SJCRH30 (cell line): ENCODE data around the gene CD81. TPM values are rescaled to one million over a fixed set of nuclear protein-coding genes. Genes with fewer than 3 reads are reported as not detected.

Source experiments
- DNase-seq, 2 experiments: peaks; one replicate each; pipeline ENCODE4 v3.0.0-alpha.2; 2015 to 2020
- H3K27ac ChIP-seq: fragments of 250-450 bp; sonication (Bioruptor Pico); 2 replicates; pipeline ENCODE4 v1.5.1; 2020; ENCODE audit warnings: mild to moderate bottlenecking, moderate library complexity
- H3K27me3 ChIP-seq: fragments of 250-450 bp; sonication (Bioruptor Pico); 2 replicates; pipeline ENCODE4 v1.5.1; 2020; ENCODE audit warnings: mild to moderate bottlenecking, moderate library complexity
- H3K36me3 ChIP-seq: fragments of 250-450 bp; sonication (Bioruptor Pico); 2 replicates; pipeline ENCODE4 v1.5.1; 2020; ENCODE audit warnings: mild to moderate bottlenecking, moderate library complexity
- H3K4me1 ChIP-seq: fragments of 250-450 bp; sonication (Bioruptor Pico); 2 replicates; pipeline ENCODE4 v1.5.1; 2020; ENCODE audit warnings: mild to moderate bottlenecking, moderate library complexity
- H3K4me3 ChIP-seq: fragments of 250-450 bp; sonication (Bioruptor Pico); 2 replicates; pipeline ENCODE4 v1.5.1; 2020; ENCODE audit warnings: mild to moderate bottlenecking, moderate library complexity
- H3K9me3 ChIP-seq: fragments of 250-450 bp; sonication (Bioruptor Pico); replicated peaks from 2 replicates; pipeline ENCODE4 v1.5.1; 2020; ENCODE audit warnings: mild to moderate bottlenecking, moderate library complexity
- total RNA-seq: library from RNA; depleted of rRNA; stranded (reverse); fragments of >200 nt; shearing (Covaris generic); gene quantifications from 2 replicates; pipeline ENCODE4 v1.2.3, GENCODE V29; 2014

The CD81 gene
- total RNA-seq, 1 experiment from 2014 or later = 95.3 TPM

GRCh38 chr11:2395856-2396255 is 18.7 kb downstream of the CD81 start:
- H3K36me3 ChIP-seq = no peaks in the 10 kb centered on the region; the same call in 1 of the 2 replicates
- H3K4me3 ChIP-seq = no peak overlapping the region
- H3K9me3 ChIP-seq = no peaks in the 10 kb centered on the region
- H3K27ac ChIP-seq = no peak overlapping the region
- DNase-seq = no peak
- no peaks in the 10 kb centered on the region for H3K27me3 ChIP-seq
- H3K4me1 ChIP-seq = peaks cover 3% of the 10 kb centered on the region; the same call in 1 of the 2 replicates

GRCh38 chr11:2396471-2396870 is 19.4 kb downstream of the CD81 start:
- Histone ChIP-seq H3K27ac (no peak overlapping the region), H3K27me3 (no peaks in the 10 kb centered on the region), H3K9me3 (no peaks in the 10 kb centered on the region), H3K4me1 (peaks cover 3% of the 10 kb centered on the region; the same call in 1 of the 2 replicates), H3K4me3 (no peak overlapping the region), H3K36me3 (no peaks in the 10 kb centered on the region; the same call in 1 of the 2 replicates)
- DNase-seq = no peak

- H3K27me3 ChIP-seq = no peaks in the 10 kb centered on the region
- no peaks in the 10 kb centered on the region for H3K9me3 ChIP-seq
- no peak overlapping the region for H3K27ac ChIP-seq
- DNase-seq = no peak
- peaks cover 3% of the 10 kb centered on the region; the same call in 1 of the 2 replicates for H3K4me1 ChIP-seq
- H3K36me3 ChIP-seq = no peaks in the 10 kb centered on the region; the same call in 1 of the 2 replicates
- H3K4me3 ChIP-seq = no peak overlapping the region
Observed at GRCh38 chr11:2397005-2397404, 19.9 kb downstream of the CD81 start.

- H3K4me1 ChIP-seq = peaks cover 3% of the 10 kb centered on the region; the same call in 1 of the 2 replicates
- DNase-seq = no peak
- no peak overlapping the region for H3K27ac ChIP-seq
- H3K9me3 ChIP-seq = no peaks in the 10 kb centered on the region
- H3K4me3 ChIP-seq = no peak overlapping the region
- H3K27me3 ChIP-seq = no peaks in the 10 kb centered on the region
- peaks cover 8% of the 10 kb centered on the region for H3K36me3 ChIP-seq
Observed at GRCh38 chr11:2398664-2399355, 21.7 kb downstream of the CD81 start.

DNA sequence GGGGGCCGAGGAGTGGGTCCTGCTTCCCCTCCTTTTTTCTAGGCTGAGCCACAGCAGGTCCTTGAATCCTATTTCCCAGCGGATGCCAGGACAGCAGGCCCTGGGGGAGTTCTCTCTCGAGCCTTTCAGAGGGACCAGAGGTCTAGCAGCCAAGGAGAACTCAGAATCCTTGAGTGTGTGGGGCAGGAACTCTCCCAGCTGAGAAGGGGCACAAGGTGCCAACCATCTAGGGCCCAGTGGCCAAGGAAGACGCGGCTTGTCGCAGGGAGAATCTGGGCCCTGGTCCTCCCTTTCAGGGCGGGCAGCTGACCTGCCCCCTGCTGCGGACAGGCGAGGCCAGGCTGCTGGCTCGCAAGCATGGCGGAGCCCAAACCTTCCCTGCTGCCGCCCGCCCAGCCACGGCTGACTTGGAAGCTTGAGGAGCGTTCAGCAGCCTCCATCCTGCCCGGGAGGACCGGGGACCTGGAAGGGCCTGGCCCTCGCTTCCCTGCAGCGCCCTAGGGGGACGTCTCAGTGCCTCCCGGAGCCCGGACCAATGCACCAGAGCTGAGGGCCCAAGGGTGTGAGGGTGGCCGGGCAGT is 22.5 kb downstream of the CD81 start:
- Histone ChIP-seq H3K27me3 (no peaks in the 10 kb centered on the region), H3K36me3 (peaks cover 8% of the 10 kb centered on the region), H3K9me3 (no peaks in the 10 kb centered on the region), H3K4me3 (peak overlapping the region; percentile 65), H3K4me1 (peaks cover 3% of the 10 kb centered on the region; the same call in 1 of the 2 replicates), H3K27ac (peak overlapping the region; percentile 52)
- DNase-seq = no peak

- peaks cover 3% of the 10 kb centered on the region; the same call in 1 of the 2 replicates for H3K4me1 ChIP-seq
- peaks cover 8% of the 10 kb centered on the region for H3K36me3 ChIP-seq
Observed at GRCh38 chr11:2400069-2400761, 23.1 kb downstream of the CD81 start, which contains the start of gene TSSC4. TSSC4 (plus strand) TSS chr11:2400750; CDS start chr11:2402634, 1,884 bp downstream.

GRCh38 chr11:2400762-2401435 is 23.8 kb downstream of the CD81 start:
- peaks cover 3% of the 10 kb centered on the region; the same call in 1 of the 2 replicates for H3K4me1 ChIP-seq
- H3K27me3 ChIP-seq = no peaks in the 10 kb centered on the region
- no peak for DNase-seq
- peak overlapping the region; percentile 84 for H3K4me3 ChIP-seq
- H3K27ac ChIP-seq = peak overlapping the region; percentile 61
- H3K9me3 ChIP-seq = no peaks in the 10 kb centered on the region
- peaks cover 8% of the 10 kb centered on the region for H3K36me3 ChIP-seq

More at GRCh38 chr11:2400069-2400761, 23.1 kb downstream of the CD81 start, which contains the start of gene TSSC4:
- Histone ChIP-seq H3K27ac (peak within 1 kb of the TSS; percentile 61), H3K4me3 (peak within 1 kb of the TSS; percentile 84), H3K27me3 (no peaks in the 10 kb centered on the region), H3K9me3 (no peaks in the 10 kb centered on the region)
- peak; percentile 100 for DNase-seq

DNA sequence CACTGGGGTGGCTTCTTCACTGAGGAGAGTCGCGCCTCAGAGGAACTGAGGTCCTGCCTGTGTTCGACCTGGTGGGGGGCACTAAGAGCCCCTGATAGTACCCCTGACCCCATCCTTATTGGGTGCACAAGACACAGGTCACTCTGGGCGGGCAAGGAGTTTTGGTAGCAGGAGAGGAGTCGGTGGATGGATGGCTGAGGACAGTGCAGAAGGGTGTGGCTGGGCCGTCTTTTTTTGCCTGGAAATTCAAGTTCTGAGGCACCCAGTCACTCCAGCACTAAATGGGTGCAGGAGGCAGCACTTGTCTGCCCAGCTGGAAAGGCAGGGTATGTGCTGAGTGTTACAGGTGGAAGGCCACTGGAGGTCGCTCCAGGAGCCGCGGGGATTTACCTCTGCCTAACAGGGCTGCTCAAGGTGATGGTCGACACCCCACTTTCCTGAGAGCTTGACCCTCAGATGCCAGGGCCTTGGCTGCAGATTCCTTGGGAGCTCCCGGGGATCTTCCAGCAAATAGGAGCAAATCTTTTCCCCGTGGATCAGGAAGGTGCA is 24.4 kb downstream of the CD81 start:
- H3K36me3 ChIP-seq = peaks cover 8% of the 10 kb centered on the region
- peaks cover 3% of the 10 kb centered on the region; the same call in 1 of the 2 replicates for H3K4me1 ChIP-seq
- peak overlapping the region; percentile 61; the same call in 1 of the 2 replicates for H3K27ac ChIP-seq
- peak overlapping the region; percentile 84 for H3K4me3 ChIP-seq
- no peak for DNase-seq
- no peaks in the 10 kb centered on the region for H3K27me3 ChIP-seq
- no peaks in the 10 kb centered on the region for H3K9me3 ChIP-seq

DNA sequence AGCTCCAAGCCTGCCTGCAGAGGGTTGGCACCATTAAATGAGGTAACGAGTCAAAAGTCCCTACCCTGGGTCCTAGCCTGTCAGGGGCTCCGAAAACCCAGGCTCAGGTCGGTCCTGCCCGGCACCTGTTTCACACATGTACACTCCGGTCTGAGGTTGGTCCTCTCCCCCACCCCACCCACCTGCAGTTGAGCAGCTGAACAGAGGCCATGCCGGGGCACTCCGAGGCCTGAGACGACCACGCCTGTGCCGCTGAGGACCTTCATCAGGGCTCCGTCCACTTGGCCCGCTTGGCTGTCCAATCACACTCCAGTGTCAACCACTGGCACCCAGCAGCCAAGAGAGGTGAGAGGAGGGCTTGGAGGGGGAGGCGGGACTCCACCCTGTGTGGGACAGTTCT is 25.0 kb downstream of the CD81 start:
- Histone ChIP-seq H3K36me3 (peaks cover 8% of the 10 kb centered on the region), H3K9me3 (no peaks in the 10 kb centered on the region), H3K4me1 (peaks cover 3% of the 10 kb centered on the region; the same call in 1 of the 2 replicates), H3K4me3 (no peak overlapping the region), H3K27me3 (no peaks in the 10 kb centered on the region), H3K27ac (no peak overlapping the region)
- no peak for DNase-seq

DNA sequence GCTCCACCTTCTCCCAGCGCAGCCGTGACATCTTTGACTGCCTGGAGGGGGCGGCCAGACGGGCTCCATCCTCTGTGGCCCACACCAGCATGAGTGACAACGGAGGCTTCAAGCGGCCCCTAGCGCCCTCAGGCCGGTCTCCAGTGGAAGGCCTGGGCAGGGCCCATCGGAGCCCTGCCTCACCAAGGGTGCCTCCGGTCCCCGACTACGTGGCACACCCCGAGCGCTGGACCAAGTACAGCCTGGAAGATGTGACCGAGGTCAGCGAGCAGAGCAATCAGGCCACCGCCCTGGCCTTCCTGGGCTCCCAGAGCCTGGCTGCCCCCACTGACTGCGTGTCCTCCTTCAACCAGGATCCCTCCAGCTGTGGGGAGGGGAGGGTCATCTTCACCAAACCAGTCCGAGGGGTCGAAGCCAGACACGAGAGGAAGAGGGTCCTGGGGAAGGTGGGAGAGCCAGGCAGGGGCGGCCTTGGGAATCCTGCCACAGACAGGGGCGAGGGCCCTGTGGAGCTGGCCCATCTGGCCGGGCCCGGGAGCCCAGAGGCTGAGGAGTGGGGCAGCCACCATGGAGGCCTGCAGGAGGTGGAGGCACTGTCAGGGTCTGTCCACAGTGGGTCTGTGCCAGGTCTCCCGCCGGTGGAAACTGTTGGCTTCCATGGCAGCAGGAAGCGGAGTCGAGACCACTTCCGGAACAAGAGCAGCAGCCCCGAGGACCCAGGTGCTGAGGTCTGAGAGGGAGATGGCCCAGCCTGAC is 26.0 kb downstream of the CD81 start:
- DNase-seq = no peak
- H3K27me3 ChIP-seq = no peaks in the 10 kb centered on the region
- H3K4me1 ChIP-seq = peaks cover 3% of the 10 kb centered on the region; the same call in 1 of the 2 replicates
- H3K36me3 ChIP-seq = peaks cover 8% of the 10 kb centered on the region
- H3K27ac ChIP-seq = no peak overlapping the region
- H3K4me3 ChIP-seq = no peak overlapping the region
- no peaks in the 10 kb centered on the region for H3K9me3 ChIP-seq

DNA sequence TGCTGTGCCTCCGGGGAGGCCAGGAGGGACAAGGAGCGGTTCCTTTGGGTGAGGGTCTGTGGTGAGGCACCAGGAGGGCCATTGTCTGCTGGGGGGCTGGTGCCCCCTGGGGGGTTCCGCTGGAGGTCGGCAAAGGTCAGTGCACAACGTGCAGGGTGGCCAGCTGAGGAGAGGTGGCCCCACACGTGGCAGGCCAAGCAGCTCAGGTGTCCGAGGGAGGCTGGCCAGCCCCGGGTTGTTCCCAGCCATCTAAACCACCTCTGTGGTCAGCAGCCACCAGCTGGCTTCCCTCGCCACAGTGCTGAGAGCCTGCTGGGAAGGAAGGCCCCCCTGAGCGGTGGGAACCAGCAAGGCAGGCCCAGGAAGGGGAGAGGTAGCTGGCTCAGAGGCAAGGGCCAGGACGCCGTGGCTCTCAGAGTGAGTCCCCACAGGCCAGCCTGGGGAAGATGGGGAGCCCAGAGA is 27.7 kb downstream of the CD81 start:
- Histone ChIP-seq H3K27me3 (peaks cover 13% of the 10 kb centered on the region), H3K9me3 (no peaks in the 10 kb centered on the region), H3K36me3 (peaks cover 8% of the 10 kb centered on the region), H3K4me1 (no peaks in the 10 kb centered on the region), H3K27ac (no peak overlapping the region), H3K4me3 (no peak overlapping the region)
- no peak for DNase-seq

GRCh38 chr11:2406451-2406850 is 29.3 kb downstream of the CD81 start:
- no peaks in the 10 kb centered on the region for H3K4me1 ChIP-seq
- no peak for DNase-seq
- H3K36me3 ChIP-seq = peaks cover 8% of the 10 kb centered on the region
- H3K4me3 ChIP-seq = no peak overlapping the region
- no peaks in the 10 kb centered on the region for H3K9me3 ChIP-seq
- peaks cover 24% of the 10 kb centered on the region for H3K27me3 ChIP-seq
- H3K27ac ChIP-seq = no peak overlapping the region

DNA sequence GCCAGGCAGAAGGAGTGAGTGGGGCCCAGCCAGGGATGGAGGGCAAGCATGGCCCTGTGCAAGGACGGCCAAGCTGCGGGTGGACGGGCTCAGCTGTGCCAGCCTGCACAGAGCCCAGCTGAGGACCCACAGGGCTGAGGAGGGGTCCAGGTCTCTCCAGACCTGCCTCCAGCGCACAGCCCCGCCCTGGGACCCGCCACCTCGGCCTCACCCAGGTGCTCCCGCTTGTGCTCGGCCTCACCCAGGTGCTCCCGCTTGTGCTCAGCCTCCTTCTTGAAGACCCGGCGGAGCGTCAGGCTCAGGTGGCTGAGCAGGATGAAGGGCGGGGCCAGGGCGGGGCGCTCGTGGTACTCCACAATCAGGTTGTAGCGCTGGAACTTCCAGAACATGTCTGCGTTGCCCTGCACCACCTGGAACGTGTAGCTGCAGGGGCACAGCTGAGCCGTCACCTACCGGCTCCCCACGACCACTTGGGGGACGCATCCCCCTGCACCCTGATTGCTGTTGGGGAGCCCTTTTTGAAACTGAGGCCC is 29.8 kb downstream of the CD81 start:
- H3K27me3 ChIP-seq = peaks cover 24% of the 10 kb centered on the region
- H3K4me1 ChIP-seq = no peaks in the 10 kb centered on the region
- H3K36me3 ChIP-seq = peaks cover 8% of the 10 kb centered on the region
- no peak overlapping the region for H3K27ac ChIP-seq
- no peak for DNase-seq
- H3K9me3 ChIP-seq = no peaks in the 10 kb centered on the region
- no peak overlapping the region for H3K4me3 ChIP-seq
